DMS53 (cell line): ENCODE measurements around the gene LDLRAD4.

Experiments
- DNase-seq: peaks from one replicate; lab custom pipeline; 2025; lab: John Stamatoyannopoulos, UW

The LDLRAD4 gene

GRCh38 chr18:13536578-13536977 is 318.0 kb downstream of the LDLRAD4 start:
- DNase-seq = no peak

- DNase-seq = no peak
These were observed 318.6 kb downstream of the LDLRAD4 start for GRCh38 chr18:13537022-13537780.

- no peak for DNase-seq
These were observed 320.1 kb downstream of the LDLRAD4 start for GRCh38 chr18:13538630-13539029.

GRCh38 chr18:13539050-13539449 is 320.5 kb downstream of the LDLRAD4 start:
- DNase-seq = no peak

- no peak for DNase-seq
These were observed 321.4 kb downstream of the LDLRAD4 start for GRCh38 chr18:13539843-13540476.

- DNase-seq = no peak
These were observed 322.1 kb downstream of the LDLRAD4 start for GRCh38 chr18:13540477-13541182.

- DNase-seq = no peak
These were observed 323.3 kb downstream of the LDLRAD4 start for GRCh38 chr18:13541621-13542519.

GRCh38 chr18:13542520-13542847 is 323.9 kb downstream of the LDLRAD4 start:
- DNase-seq = no peak

GRCh38 chr18:13543144-13543543 is 324.6 kb downstream of the LDLRAD4 start:
- no peak for DNase-seq

- DNase-seq = no peak
These were observed 325.5 kb downstream of the LDLRAD4 start for GRCh38 chr18:13543811-13544732.

GRCh38 chr18:13544953-13545352 is 326.4 kb downstream of the LDLRAD4 start:
- DNase-seq = no peak

- DNase-seq = no peak
These were observed 327.0 kb downstream of the LDLRAD4 start for GRCh38 chr18:13545514-13545913.

GRCh38 chr18:13545955-13546354 is 327.4 kb downstream of the LDLRAD4 start:
- no peak for DNase-seq

- DNase-seq = no peak
These were observed 328.1 kb downstream of the LDLRAD4 start for GRCh38 chr18:13546638-13547037.

- DNase-seq = no peak
These were observed 328.8 kb downstream of the LDLRAD4 start for GRCh38 chr18:13547347-13547746.

- DNase-seq = peak; percentile 22
These were observed 329.7 kb downstream of the LDLRAD4 start for GRCh38 chr18:13548106-13548819.

- DNase-seq = no peak
These were observed 330.7 kb downstream of the LDLRAD4 start for GRCh38 chr18:13548966-13549879.

GRCh38 chr18:13549880-13550232 is 331.3 kb downstream of the LDLRAD4 start:
- DNase-seq = no peak
